Sigmoid colon (tissue), 4 donors: Measurements from ENCODE around the gene MAIP1.

Experiments
- CTCF ChIP-seq, 4 experiments: fragments of 450-650 bp in 3 of 4; fragments of 200-600 bp in 1 of 4; IDR thresholded peaks; one replicate each; pipeline ENCODE4 v1.5.1; 2016 to 2019; ENCODE audit warnings: antibody characterized with exemption in 4 of 4, mild to moderate bottlenecking in 3 of 4, moderate library complexity in 2 of 4
- POLR2AphosphoS5 ChIP-seq, 4 donors: sonication (generic); formaldehyde crosslinking; IDR thresholded peaks; one replicate each; pipeline ENCODE4 v1.6.1; 2017; ENCODE audit warnings: antibody characterized with exemption in 4 of 4

GRCh38 chr2:199950396-199950795, 5.0 kb upstream of the MAIP1 start:
- TF ChIP-seq CTCF (IDR thresholded peaks at IDR 0.05): no peak
- TF ChIP-seq POLR2AphosphoS5 (IDR thresholded peaks at IDR 0.05): no peak
